ENCODE results near the gene OR2F1.
"Not testable (repeated sequence)": the region's sequence is repeated elsewhere in the genome, so short reads cannot be mapped to it uniquely, and the experiment has no call there.

The OR2F1 gene

DNA sequence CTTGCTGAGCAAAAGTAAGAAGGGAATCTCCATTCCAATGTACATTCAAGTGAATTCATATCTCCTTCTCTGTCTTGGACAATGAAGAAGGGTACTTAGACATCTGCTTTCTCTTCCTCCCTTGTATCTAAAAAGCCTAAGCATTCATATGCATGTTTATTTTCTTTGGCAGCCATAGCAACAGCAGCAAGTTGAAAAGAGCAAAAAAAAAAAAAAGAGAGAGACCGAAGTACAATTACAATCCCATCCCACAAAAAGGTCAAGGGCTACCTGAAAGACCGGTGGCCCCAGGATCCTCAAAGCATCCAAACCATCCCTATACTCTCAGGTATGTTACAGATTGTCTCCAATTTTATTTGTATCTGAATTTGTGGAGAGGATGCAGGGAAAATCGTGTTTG, 4.1 kb downstream of the OR2F1 start:
- no peak for DNase-seq

DNA sequence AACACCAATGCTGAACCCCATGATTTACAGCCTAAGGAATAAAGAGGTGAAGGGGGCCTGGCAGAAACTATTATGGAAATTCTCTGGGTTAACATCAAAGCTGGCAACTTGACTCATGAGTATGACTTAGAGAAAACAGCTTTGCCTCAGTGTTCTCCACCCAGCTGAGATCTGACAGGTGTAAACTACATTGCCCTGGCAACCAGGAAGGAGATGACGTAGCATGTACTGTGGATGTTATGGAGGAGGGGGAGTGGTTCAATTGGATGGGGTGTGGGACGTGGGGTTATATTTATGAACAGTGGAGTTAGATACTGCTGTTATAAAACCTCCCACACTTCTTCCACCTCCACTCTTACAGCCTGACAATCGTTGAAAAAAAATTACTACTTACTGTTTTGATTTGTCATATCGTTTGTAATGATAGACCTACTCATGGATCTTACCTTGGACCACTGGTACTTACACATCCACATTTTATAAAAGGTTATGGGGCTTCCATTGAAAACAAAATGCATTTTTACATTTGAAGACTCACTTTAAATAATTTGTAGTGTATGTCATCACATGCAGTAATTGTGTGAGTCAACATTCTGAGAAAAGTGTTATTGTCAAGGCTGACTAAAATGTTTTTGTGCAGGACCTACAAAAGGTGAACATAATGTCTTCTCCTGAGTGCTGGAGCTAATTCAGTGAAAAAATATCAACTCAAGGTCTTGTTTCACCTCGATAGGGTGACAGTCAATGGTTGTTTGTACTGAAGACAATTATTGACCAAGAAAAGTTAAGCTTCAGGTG, 6.4 kb downstream of the OR2F1 start:
- DNase-seq = no peak

DNA sequence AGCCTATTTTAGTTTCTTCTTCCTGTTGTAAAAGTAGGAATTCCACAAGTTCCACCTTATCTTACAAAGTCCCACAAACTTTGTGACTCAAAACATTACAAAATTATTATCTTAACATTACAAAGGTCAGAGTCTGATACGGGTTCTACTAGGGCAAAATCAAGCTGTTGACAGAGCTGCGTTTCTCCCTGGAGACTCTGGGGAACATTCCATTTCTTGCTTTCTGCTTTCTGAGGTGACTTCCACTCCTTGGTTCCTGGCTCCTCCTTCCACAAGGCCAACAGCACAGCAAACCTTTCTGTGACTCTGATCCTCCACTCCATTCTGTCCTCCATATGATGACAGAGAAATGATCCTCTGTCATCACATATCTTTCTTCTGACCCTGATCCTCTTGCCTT, 10.6 kb downstream of the OR2F1 start:
- no peak for DNase-seq

DNA sequence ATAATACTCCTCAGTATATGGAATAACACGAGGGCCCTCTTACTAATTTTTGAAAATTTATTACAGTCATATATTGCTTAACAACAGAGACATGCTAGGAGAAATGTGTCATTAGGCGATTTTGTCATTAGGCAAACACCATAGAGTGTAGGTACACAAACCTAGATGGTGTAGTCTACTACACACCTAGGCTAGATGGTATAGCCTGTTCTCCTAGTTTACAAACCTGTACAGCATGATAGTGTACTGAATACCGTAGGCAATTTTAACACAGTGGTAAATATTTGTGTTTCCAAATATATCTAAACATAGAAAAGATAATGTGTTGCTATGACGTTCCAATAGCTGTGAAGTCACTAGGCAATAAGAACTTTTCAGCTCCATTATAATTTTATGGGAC, 12.8 kb downstream of the OR2F1 start:
- no peak for DNase-seq

DNA sequence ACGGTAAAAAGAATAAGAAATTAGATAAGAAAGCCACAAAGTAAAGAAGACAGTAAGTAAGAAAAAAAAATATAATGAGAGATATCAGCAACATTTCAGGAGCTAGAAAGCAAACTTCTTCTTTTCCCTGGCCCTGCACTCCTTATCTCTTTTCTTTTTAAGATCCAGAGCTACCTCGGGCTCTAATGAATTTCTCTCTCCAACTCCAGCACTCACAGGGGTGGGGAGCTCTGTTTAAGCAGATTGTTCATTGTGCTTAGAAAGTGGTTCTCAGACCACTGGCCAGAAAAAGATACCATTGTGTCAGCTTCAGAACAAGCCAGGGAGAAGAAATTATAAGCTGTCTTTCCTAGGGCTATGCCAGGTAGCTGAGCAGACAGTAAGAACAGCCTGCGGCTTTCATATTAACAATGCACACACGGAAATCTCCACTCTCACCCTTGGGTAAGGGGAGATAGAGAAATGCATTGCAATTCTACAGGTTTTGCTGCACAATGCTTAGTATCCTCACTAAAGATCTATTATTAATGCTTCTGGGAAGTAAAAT, 19.3 kb downstream of the OR2F1 start:
- DNase-seq = no peak

DNA sequence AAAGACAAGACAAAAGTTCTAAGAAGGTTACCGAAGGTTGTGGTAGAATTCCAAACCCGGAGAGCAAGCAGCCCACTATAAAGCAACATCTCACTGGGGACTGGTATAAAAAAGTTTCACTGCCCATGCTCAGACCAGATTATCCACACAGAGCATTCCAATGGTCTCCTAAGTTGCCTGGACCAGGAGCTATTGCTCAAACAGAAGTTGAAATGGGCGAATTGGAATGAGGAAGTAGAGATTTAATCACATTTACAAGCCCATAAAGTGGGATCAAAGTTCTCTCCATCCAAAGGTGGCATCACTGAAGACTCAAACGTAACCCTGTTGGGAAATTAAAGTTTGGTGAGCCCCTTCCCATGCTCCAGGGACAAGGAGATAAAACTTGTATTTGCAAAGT, 19.8 kb downstream of the OR2F1 start:
- no peak for DNase-seq

DNA sequence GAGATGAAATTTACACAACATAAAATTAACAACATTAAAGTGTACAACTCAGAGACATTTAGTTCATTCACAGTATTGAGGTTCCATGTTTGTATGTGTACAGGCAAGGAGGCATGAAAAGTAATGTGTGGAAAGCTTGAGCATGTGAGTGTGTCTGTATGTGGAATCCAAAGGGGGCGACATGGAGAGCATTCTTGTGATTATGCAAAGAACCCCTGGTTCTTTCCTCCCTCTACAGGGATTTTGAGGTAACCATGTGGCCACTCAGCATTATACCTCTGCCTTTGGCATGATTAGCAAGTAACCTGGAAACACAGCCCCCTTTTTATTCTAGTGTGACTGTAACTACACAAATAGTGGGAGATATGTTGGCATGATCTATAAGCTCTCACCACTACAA, 21.0 kb downstream of the OR2F1 start:
- no peak for DNase-seq

DNA sequence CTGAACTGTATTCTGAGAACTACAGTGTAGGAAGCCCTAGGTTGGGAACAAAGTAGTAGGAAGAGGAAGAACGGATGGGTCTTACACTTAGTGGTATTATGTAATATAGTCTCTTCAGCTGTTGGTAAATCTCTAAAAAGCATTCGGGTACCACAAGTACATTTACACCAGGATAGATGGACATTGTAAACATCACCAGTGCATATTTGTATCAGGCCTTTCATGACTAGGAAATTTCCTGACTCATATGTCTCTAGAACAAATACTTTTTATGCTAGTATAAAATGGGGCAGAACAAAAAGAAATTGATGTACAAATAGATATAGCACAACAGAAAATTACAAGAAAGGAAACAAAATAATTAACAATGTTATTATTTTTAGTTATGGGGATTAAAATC, 23.9 kb downstream of the OR2F1 start:
- no peak for DNase-seq

DNA sequence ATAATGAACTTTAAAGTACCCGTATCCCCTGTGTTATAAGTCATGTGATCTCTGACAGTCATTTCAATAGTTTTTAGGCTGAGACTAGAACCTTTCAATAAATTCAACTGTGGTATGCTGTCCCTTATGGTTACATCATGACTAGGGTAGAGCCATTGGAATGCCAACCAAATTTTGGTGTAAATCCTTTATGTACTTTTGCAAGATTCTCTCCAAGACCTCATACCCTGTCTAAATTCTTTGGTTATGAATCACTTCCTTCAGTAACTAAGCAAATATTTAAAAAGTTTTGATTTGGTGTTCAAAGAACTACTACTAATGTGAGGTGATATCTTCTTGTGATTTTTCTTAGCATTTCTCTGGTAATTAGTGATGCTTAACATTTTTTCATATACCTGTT, 24.7 kb downstream of the OR2F1 start:
- no peak for DNase-seq

DNA sequence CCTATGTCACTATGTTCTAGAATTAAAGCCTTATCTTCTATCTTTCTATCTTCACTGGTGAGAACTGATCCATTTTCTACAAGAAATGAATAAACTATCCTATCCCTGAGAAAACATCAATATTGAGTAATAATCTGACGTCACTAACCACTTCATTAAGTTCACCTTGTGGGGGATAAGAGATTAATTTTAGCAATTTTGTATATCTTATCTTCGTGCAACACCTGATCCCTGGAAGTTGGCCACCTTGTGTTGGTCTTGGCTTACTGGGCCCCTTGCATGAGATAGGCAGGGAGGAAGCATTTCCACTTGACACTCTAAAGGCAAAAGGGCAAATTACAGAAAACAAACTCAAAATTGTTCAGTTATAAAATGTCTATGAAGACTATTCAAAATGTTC, 25.4 kb downstream of the OR2F1 start:
- DNase-seq = no peak

DNA sequence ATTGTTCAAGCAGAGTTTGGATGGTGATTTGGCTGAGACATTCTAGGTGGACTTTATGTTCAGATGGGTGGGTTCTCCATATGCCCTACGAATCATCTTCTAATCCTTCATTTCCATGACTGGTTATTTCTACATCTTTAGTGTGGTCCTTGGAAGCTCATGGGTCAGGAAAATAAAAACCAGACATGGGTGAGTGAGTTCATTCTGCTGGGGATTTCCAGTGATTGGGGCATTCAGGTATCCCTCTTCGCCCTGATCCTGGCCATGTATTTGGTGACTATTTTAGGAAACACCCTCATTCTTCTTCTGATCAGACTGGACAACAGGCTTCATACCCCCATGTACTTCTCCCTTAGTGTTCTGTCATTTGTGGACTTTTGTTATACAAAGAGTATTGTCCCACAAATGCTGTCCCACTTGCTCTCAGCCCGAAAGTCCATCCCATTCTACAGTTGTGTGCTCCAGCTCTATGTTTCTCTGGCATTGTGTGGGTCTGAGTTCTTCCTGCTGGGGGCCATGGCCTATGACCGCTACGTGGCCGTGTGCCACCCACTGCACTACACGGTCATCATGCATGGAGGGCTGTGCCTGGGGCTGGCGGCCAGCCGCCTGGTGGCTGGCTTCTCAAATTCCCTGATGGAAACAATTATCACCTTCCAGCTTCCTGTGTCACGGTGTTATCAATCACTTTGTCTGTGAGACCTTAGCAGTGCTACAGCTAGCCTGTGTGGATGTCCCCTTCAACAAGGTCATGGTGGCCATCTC, 26.3 kb downstream of the OR2F1 start:
- no peak for DNase-seq

DNA sequence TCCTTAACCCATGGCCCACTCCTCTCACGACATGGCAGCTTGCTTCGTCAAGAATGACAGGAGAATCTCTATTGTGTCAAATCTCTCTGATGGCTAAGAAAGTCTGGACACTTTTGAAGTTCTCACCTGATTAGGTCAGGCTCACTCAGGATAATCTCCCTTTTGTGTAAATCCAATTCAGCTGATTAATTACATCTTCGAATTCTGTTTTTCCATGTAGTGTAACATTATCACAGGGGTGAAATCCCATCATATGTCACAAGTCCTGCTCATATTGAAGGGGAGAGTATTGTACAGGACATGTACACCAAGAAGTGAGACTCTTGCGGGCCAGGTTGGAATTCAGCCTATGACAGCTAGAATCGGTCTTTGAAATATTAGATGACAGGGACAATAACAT, 29.3 kb downstream of the OR2F1 start:
- DNase-seq = no peak

DNA sequence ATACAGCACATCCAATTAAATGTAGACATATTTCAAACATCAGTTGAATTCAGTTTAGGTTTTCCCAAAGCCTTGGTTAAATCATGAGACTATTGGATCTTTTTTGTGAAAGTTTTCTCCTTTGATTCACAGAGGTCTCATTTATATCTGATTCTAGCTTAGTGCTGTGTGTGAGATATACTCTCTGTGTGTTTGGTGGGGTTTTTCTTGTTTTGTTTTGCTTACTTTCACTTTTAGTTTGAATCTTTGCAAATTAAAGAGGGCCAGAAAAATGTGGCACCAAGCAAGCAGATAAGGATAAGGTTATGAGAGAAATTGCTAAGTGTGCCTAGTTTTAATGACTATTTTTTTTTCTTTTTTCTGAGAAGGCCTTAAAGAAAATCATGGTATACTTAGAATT, 32.9 kb downstream of the OR2F1 start:
- DNase-seq = no peak

DNA sequence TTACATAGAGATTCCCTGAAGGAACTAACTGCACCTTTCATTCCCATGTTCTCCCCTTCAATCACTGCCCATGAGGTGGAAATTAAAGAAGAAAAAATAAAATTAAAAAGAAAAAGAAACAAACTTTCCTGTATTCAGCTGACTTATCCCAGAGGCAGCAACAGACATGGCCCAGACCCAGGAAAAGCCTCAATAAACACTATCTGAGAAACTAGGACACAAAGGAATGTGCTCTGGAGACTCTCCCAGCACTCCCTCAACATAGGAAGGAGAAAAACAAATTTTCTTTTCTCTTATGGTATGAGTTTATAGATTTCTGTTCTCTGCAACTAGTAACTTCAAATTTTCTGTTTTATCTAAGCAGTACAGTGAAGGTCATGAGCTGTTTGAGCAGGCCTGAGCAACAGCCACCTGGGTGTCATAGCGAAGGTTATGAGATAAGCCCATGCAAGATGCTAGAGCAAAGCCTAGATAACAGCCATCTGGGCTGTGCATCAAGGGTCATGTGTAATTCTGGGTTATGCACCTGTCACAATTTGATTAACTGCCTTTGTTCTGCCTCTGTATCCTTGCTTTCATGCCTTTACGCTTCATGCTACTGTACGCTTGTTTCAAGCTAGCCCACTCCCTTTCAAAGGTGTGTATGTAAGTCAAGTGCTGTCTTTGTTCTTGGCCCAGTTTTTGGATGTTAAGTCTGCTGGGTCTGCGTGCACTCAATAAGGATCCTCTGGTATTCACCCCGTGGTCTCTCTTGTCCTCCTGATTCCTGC, 34.5 kb downstream of the OR2F1 start:
- no peak for DNase-seq

DNA sequence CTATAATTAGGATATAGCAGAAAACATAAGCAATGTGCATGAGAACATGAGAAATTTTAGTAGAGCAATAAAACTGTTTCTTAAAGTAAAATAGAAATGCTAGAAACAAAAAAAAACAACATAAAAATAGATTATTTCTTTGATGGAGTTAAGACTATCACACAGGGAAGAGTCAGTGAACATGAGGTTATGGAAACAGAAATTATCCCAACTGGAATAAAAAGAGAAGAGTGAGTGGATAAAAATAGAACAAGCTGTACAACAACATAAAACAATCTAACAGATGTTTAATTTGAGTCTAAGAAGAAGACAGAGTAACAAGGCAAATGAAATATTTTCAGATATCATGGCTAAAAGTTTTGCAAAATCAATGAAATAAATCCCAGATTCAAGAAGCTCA, 38.0 kb downstream of the OR2F1 start:
- DNase-seq = no peak

DNA sequence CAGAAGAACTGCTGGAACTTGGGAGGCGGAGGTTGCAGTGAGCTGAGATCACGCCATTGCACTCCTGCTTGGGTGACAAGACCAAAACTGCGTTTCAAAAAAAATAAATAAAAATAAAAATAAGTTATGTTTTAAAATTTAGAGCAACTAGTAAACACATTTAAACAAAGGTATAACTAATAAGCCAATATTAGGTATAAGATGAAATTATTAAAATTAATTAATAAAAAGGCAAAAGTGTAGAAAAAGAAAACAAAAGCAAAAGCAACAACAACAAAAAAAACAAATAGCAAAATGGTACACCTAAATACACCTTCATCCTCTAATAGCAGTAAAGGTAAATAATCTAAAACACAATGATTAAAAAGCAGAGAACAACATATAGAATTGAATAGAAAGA, 39.3 kb downstream of the OR2F1 start:
- no peak for DNase-seq

DNA sequence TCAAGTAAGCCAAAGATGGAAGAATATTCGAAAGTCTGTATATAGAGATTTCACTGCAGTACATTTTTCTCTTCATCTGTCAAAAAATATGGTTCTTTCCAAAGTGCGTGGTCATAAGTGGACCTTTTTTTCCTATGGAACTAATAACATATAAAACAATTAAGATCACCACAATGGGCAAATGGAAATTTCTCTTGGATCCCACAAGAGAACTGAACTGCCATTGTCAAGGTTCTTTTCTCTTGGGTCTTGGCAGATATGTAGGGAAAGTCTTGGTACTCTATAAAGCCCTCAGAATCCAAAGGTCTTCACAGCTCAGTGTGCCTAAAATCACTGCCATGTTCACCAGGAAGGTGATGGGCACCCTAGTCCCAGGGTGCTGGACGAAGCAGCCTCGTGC, 45.4 kb downstream of the OR2F1 start, which contains the start of gene OR6B1:
Gene OR6B1, plus strand, starts transcription at position 301 of the 400 bp plus-strand sequence. CDS start 3,677 bp downstream, outside the sequence.
- no peak for DNase-seq

DNA sequence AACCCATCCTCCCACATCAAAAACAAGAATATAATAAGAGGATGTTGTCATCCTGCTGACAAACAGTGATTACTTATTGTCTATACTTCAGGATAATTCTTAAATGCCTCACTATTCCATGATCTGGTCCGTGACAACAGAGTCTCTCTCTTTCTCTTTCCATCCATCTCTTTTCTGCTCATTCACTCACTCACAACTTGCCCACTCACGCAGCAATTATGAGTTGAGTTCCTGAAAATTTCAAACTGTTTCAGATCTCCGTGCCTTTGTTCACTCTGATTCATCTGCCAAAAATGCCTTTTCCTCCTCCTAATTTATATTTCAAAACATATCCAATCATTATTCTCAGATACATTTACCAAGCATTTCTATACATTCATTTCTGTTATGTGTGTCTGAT, 46.9 kb downstream of the OR2F1 start:
- no peak for DNase-seq

DNA sequence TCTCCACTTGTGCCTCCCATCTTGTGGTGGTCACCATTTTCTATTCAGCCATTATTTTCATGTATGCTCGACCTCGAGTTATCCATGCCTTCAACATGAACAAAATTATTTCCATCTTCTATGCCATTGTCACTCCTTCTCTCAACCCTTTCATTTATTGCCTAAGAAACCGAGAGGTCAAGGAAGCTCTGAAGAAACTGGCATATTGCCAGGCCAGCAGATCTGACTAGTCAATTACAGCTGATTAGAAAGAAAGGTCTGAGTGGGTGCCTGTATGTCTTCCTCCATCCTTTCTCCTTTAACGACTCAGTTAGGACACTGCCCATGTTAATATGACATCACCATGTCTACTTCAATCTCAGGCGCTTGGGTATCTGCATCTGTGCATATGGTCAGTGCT, 50.1 kb downstream of the OR2F1 start:
- no peak for DNase-seq

DNA sequence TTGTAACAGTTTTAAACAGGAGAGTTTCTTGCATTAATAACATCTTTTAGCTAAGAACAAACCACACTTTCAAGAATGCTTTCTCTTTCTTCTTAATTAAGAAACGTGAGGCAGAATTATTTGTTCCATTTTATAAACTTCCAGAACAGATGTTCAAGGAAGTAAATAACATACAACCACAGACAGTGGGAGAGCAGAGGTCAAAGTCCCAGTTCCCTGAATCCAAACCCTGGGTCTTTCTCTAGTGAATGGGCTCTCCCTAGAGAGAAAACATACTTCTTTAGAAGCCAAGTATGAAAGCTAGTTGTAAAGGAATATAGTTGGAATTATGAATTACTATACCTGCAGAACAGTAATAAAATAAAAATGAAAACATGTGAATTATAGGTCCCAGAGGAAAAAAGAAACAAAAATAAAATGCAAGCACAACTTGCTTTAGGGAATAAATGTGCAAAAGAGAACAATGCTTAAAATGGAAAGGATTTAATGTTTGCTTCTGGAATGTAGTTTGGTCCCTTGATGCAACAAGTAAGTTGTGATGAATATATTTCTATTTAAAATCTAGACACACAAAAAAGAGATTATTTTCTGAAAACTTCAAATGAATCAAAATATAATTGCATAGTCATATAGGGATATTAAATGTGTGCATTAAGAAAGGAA, 51.5 kb downstream of the OR2F1 start:
- no peak for DNase-seq

DNA sequence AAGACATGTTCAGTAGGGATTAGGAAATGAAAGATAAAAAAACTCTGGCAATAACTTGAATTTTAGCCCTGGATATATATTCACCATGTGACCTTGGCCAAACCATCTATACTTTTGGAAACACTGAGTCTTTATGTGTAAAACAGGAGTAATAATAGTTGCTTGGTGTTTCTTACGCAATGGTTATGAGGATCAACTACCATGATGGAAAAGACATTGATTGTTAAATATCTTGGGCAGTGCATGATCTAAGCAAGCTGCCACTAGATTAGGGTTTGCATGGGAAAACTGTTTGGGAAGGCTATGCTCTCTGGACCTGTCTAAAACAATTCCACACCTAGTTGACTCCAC, 52.0 kb downstream of the OR2F1 start:
- DNase-seq = no peak

DNA sequence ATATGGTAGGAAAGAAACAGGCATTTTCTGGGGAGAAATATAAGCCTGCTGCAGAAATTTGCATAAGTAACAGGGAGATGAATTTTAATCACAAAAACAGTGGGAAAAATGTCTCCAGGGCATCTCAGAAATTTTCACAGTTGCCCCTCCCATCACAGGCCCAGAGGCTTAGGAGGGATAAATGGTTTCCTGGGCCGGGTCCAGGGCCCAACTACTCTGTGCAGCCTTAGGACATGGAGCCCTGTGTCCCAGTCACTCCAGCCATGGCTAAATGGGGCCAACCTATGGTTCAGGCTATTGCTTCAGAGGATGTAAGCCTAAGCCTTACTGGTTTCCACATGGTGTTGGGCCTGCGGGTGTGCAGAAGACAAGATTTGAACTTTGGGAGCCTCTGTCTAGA, 54.7 kb downstream of the OR2F1 start:
- DNase-seq = no peak

DNA sequence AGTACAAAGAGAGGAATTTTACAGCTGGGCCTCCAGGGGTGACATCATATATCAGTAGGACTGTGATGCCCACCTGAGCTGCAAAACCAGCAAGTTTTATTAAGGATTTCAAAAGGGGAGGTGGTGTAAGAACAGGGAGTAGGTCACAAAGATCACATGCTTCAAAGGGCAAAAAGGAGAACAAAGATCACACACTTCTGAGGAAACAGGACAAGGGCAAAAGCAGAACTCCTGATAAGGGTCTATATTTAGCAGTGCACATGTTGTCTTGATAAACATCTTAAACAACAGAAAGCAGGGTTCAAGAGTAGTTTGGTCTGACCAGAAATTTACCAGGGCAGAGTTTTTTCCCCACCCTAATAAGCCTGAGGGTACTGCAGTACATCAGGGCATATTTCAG, 55.4 kb downstream of the OR2F1 start:
- not testable (repeated sequence) for DNase-seq
